HepG2 (cell line): ENCODE results near the gene PMIS2. TPM values are rescaled to one million over a fixed set of nuclear protein-coding genes. Genes with fewer than 3 reads are reported as not detected.

ENCODE experiments used
- ATF4 ChIP-seq, 2 experiments: fragments of 450-650 bp in 1 of 2; sonication (generic) in 1 of 2; formaldehyde crosslinking; IDR thresholded peaks; 2 replicates each; pipeline versions ENCODE4 v1.5.0 to v1.8.0; 2020 to 2022; ENCODE audit warnings: mild to moderate bottlenecking in 1 of 2, missing genetic modification reagents in 1 of 2
- CHD2 ChIP-seq: IDR thresholded peaks from 2 replicates; pipeline ENCODE4 v1.6.1; 2011; ENCODE audit warnings: low read depth, low read length, improper control_type of control experiment
- CSRNP2 ChIP-seq: sonication (generic); formaldehyde crosslinking; conservative IDR thresholded peaks from 2 replicates; pipeline ENCODE4 v1.8.0; 2022; ENCODE audit warnings: low read depth, missing genetic modification reagents
- KAT7 ChIP-seq: IDR thresholded peaks from 2 replicates; pipeline ENCODE4 v1.6.1; 2018; ENCODE audit warnings: borderline replicate concordance, missing compliant biosample characterization
- LBX2 ChIP-seq: sonication (generic); formaldehyde crosslinking; IDR thresholded peaks from 2 replicates; pipeline ENCODE4 v1.5.0; 2020; ENCODE audit warnings: missing genetic modification reagents, mild to moderate bottlenecking, borderline replicate concordance
- MIXL1 ChIP-seq: IDR thresholded peaks from 2 replicates; pipeline ENCODE4 v1.6.1; 2016
- NAIF1 ChIP-seq: sonication (generic); formaldehyde crosslinking; IDR thresholded peaks from 2 replicates; pipeline ENCODE4 v1.5.0; 2020; ENCODE audit warnings: mild to moderate bottlenecking, missing genetic modification reagents, borderline replicate concordance
- NKX3-1 ChIP-seq: sonication (generic); formaldehyde crosslinking; IDR thresholded peaks from 2 replicates; pipeline ENCODE4 v1.5.0; 2020; ENCODE audit warnings: missing genetic modification reagents
- PAXIP1 ChIP-seq: sonication (generic); formaldehyde crosslinking; conservative IDR thresholded peaks from 2 replicates; pipeline ENCODE4 v1.4.0; 2020; ENCODE audit warnings: mild to moderate bottlenecking, missing genetic modification reagents, moderate library complexity
- RAD21 ChIP-seq: fragments of 450-650 bp; formaldehyde crosslinking; IDR thresholded peaks from 2 replicates; pipeline ENCODE4 v1.5.0; 2020; ENCODE audit warnings: mild to moderate bottlenecking
- SKI ChIP-seq: fragments of 450-650 bp; IDR thresholded peaks from one replicate; pipeline ENCODE4 v1.6.1; 2018; ENCODE audit warnings: mild to moderate bottlenecking; ENCODE audit not compliant: partially characterized antibody
- SRSF9 ChIP-seq: fragments of 200-400 bp; formaldehyde crosslinking; IDR thresholded peaks from 2 replicates; pipeline ENCODE4 v1.6.1; 2018; ENCODE audit warnings: borderline replicate concordance, mild to moderate bottlenecking, low read depth, low read length; ENCODE audit not compliant: insufficient read depth, poor library complexity, severe bottlenecking
- TAF15 ChIP-seq: fragments of 200-400 bp; formaldehyde crosslinking; IDR thresholded peaks from one replicate; pipeline ENCODE4 v1.6.1; 2018; ENCODE audit warnings: mild to moderate bottlenecking, low read depth, low read length; ENCODE audit not compliant: poor library complexity, severe bottlenecking
- ZBTB7A ChIP-seq: sonication (generic); formaldehyde crosslinking; IDR thresholded peaks from 2 replicates; pipeline ENCODE4 v1.8.0; 2022; ENCODE audit warnings: mild to moderate bottlenecking, missing genetic modification reagents
- ZC3H4 ChIP-seq: sonication (generic); formaldehyde crosslinking; IDR thresholded peaks from 2 replicates; pipeline ENCODE4 v1.4.0; 2020; ENCODE audit warnings: missing genetic modification reagents, borderline replicate concordance
- ZNF138 ChIP-seq: sonication (generic); formaldehyde crosslinking; IDR thresholded peaks from 2 replicates; pipeline ENCODE4 v1.5.0; 2020; ENCODE audit warnings: mild to moderate bottlenecking, low read depth, missing genetic modification reagents
- ZNF292 ChIP-seq: sonication (generic); formaldehyde crosslinking; IDR thresholded peaks from 2 replicates; pipeline ENCODE4 v1.8.1; 2022; ENCODE audit warnings: mild to moderate bottlenecking, low read depth, missing genetic modification reagents, borderline replicate concordance
- ZNF33A ChIP-seq: sonication (generic); formaldehyde crosslinking; IDR thresholded peaks from 2 replicates; pipeline ENCODE4 v1.5.1; 2020; ENCODE audit warnings: missing genetic modification reagents, mild to moderate bottlenecking, moderate library complexity, borderline replicate concordance
- ZNF598 ChIP-seq: sonication (generic); formaldehyde crosslinking; IDR thresholded peaks from 2 replicates; pipeline ENCODE4 v1.5.1; 2020; ENCODE audit warnings: mild to moderate bottlenecking, missing genetic modification reagents, borderline replicate concordance
- ZNF619 ChIP-seq: sonication (generic); formaldehyde crosslinking; IDR thresholded peaks from 2 replicates; pipeline ENCODE4 v1.4.0; 2020; ENCODE audit warnings: mild to moderate bottlenecking, missing genetic modification reagents
- ZNF660 ChIP-seq: sonication (generic); formaldehyde crosslinking; IDR thresholded peaks from 2 replicates; pipeline ENCODE4 v1.5.1; 2020; ENCODE audit warnings: mild to moderate bottlenecking, low read depth, missing genetic modification reagents, borderline replicate concordance
- ZNF672 ChIP-seq: sonication (generic); formaldehyde crosslinking; IDR thresholded peaks from 2 replicates; pipeline ENCODE4 v1.8.1; 2022; ENCODE audit warnings: missing genetic modification reagents
- ZNF841 ChIP-seq: sonication (generic); formaldehyde crosslinking; IDR thresholded peaks from 2 replicates; pipeline ENCODE4 v1.8.1; 2023; ENCODE audit warnings: missing genetic modification reagents, borderline replicate concordance
- ZSCAN9 ChIP-seq: IDR thresholded peaks from 2 replicates; pipeline ENCODE4 v1.6.1; 2016; ENCODE audit warnings: borderline replicate concordance
- polyA plus RNA-seq, 8 experiments: library from polyadenylated mRNA; depleted of rRNA in 3 of 8; stranded (reverse) in 7 of 8; unstranded in 1 of 8; fragments of >200 nt; fragmentation: Illumina TruSeq in 4 of 8; extraction: Trizol in 4 of 8; gene quantifications; 2 replicates each; pipeline versions ENCODE4 v1.2.1 to v1.2.3, GENCODE V29; 2011 to 2016; ENCODE audit warnings: low read depth in 4 of 8, missing spikeins in 1 of 8, mixed read lengths in 1 of 8; ENCODE audit not compliant: insufficient read depth in 1 of 8
- total RNA-seq, 5 experiments: library from RNA; depleted of rRNA; stranded (reverse); fragments of >200 nt; fragmentation: Illumina TruSeq; extraction: Trizol; gene quantifications; 2 replicates each; pipeline ENCODE4 v1.2.3, GENCODE V29; 2016; ENCODE audit warnings: low read depth in 1 of 5

The PMIS2 gene
- total and polyA plus RNA-seq, 2 of the 13 experiments (the other 11 are each of a cell fraction or from before 2014, with no cell fraction given), result not detected

GRCh38 chr19:35612559-35613321, 26.8 kb downstream of the PMIS2 start, which contains the start of gene HAUS5 (continued):
- 0 out of 2 replicates have a peak, but pooled peaks have one; percentile 62 for TF ChIP-seq ZNF619 (CRISPR knock-in tag)
- TF ChIP-seq TAF15, result no peak
- no peak for TF ChIP-seq ZNF672 (CRISPR knock-in tag)
- no peak for TF ChIP-seq ZNF841 (CRISPR knock-in tag)
- TF ChIP-seq ZNF292 (CRISPR knock-in tag), result peak; percentile 65; the same call in 1 of the 2 replicates
- TF ChIP-seq NKX3-1 (CRISPR knock-in tag), result no peak; the same call in 1 of the 2 replicates
- no peak for TF ChIP-seq NAIF1 (CRISPR knock-in tag)
- no peak for TF ChIP-seq CSRNP2
- TF ChIP-seq ZSCAN9 (CRISPR knock-in tag), result 0 out of 2 replicates have a peak, but pooled peaks have one; percentile 60
- TF ChIP-seq ZC3H4, result no peak
- TF ChIP-seq ZNF138 (CRISPR knock-in tag), result no peak
- TF ChIP-seq SRSF9, result no peak
- TF ChIP-seq ZNF660 (CRISPR knock-in tag), result no peak
- TF ChIP-seq KAT7, result no peak
- no peak for TF ChIP-seq ATF4 (CRISPR knock-in tag; IDR thresholded peaks at IDR 0.05)
- no peak for TF ChIP-seq MIXL1 (CRISPR knock-in tag)
- TF ChIP-seq ZBTB7A (CRISPR knock-in tag), result no peak
- TF ChIP-seq SKI, result peak; percentile 65
- no peak for TF ChIP-seq LBX2
- TF ChIP-seq ZNF598 (CRISPR knock-in tag), result no peak
- peak; percentile 41; the same call in 1 of the 2 replicates for TF ChIP-seq RAD21 (CRISPR knock-in tag)
- TF ChIP-seq ZNF33A (CRISPR knock-in tag), result no peak
- no peak for TF ChIP-seq PAXIP1 (CRISPR knock-in tag)
- TF ChIP-seq CHD2, result no peak
